ENCODE results near the gene SPAG16. TPM values are rescaled to one million over a fixed set of nuclear protein-coding genes. Genes with fewer than 3 reads are reported as not detected.

SPAG16 gene
- total and polyA plus RNA-seq, 2 donors (not counting 1 experiment from before 2014, with no cell fraction given), result 24.1 to 36.8 TPM

- Histone ChIP-seq H3K4me1 (ENCODE audit: control insufficient read depth, extremely low read depth, insufficient read depth, low read length) (peaks cover 2% of the 10 kb centered on the region), H3K4me3 (replicated peaks in 1 of 4; ENCODE audit: control extremely low read depth in 1 of 4, insufficient read depth in 1 of 4, low read depth in 3 of 4, low read length in 4 of 4) (peak overlapping the region; percentile 83 to 95 (median 84)), H3K36me3 (ENCODE audit: control insufficient read depth, insufficient read depth, low read length) (no peaks in the 10 kb centered on the region), H2AFZ (ENCODE audit: low read length) (no peak overlapping the region), H3K79me2 (ENCODE audit: control insufficient read depth, insufficient read depth, low read length) (no peaks in the 10 kb centered on the region), H3K27me3 (ENCODE audit: control insufficient read depth, insufficient read depth, low read length) (no peaks in the 10 kb centered on the region), H3K9ac (ENCODE audit: insufficient read depth, low read length) (no peak overlapping the region), H3K27ac (ENCODE audit: insufficient read depth, low read length) (no peak overlapping the region), H3K4me2 (ENCODE audit: extremely low read depth, insufficient read depth, low read length) (peak overlapping the region; percentile 92), H3K9me3 (ENCODE audit: control insufficient read depth, insufficient read depth, low read depth, low read length) (no peaks in the 10 kb centered on the region), H4K20me1 (ENCODE audit: control insufficient read depth, extremely low read depth, insufficient read depth, low read length) (no peaks in the 10 kb centered on the region)
- no peak for DNase-seq (ENCODE audit: low read depth in 2 of 2)
- TF ChIP-seq EZH2 (IDR thresholded peaks at IDR 0.05; ENCODE audit: low read length, missing control alignments), result no peak
- TF ChIP-seq, protein P1, sequence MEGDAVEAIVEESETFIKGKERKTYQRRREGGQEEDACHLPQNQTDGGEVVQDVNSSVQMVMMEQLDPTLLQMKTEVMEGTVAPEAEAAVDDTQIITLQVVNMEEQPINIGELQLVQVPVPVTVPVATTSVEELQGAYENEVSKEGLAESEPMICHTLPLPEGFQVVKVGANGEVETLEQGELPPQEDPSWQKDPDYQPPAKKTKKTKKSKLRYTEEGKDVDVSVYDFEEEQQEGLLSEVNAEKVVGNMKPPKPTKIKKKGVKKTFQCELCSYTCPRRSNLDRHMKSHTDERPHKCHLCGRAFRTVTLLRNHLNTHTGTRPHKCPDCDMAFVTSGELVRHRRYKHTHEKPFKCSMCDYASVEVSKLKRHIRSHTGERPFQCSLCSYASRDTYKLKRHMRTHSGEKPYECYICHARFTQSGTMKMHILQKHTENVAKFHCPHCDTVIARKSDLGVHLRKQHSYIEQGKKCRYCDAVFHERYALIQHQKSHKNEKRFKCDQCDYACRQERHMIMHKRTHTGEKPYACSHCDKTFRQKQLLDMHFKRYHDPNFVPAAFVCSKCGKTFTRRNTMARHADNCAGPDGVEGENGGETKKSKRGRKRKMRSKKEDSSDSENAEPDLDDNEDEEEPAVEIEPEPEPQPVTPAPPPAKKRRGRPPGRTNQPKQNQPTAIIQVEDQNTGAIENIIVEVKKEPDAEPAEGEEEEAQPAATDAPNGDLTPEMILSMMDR (conservative IDR thresholded peaks at IDR 0.05 in 1 of 2, IDR thresholded peaks at IDR 0.05 in 1 of 2; ENCODE audit: low read depth in 1 of 2, low read length in 2 of 2), result no peak
These were observed 1.1 kb downstream of the SPAG16 start for GRCh38 chr2:213285404-213285803.

DNA sequence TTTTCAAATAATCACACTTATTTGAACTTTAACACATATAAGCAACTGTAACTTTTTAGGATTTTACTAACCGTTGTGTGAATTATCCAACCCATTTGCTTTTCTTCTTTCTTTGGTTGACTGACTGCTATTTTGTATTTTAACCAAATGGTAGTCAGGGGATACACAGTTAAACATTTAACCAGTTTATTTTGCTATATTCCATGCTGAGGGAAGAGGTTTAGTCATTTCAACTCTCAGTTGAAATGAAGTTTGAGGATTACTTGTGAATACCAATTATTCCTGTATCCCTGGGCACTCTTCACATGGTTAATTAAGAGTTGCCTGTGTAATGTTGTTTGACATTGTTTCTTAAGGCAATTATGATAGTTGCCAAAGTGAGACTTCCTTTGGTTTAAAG is 1.9 kb downstream of the SPAG16 start:
- Histone ChIP-seq H3K4me3 (replicated peaks in 1 of 4; ENCODE audit: control extremely low read depth in 1 of 4, insufficient read depth in 1 of 4, low read depth in 3 of 4, low read length in 4 of 4) (no peak overlapping the region), H3K9me3 (ENCODE audit: control insufficient read depth, insufficient read depth, low read depth, low read length) (no peaks in the 10 kb centered on the region), H3K4me1 (ENCODE audit: control insufficient read depth, extremely low read depth, insufficient read depth, low read length) (peaks cover 2% of the 10 kb centered on the region), H3K4me2 (ENCODE audit: extremely low read depth, insufficient read depth, low read length) (no peak overlapping the region), H4K20me1 (ENCODE audit: control insufficient read depth, extremely low read depth, insufficient read depth, low read length) (no peaks in the 10 kb centered on the region), H3K27me3 (ENCODE audit: control insufficient read depth, insufficient read depth, low read length) (no peaks in the 10 kb centered on the region), H3K79me2 (ENCODE audit: control insufficient read depth, insufficient read depth, low read length) (no peaks in the 10 kb centered on the region), H2AFZ (ENCODE audit: low read length) (no peak overlapping the region), H3K36me3 (ENCODE audit: control insufficient read depth, insufficient read depth, low read length) (no peaks in the 10 kb centered on the region), H3K27ac (ENCODE audit: insufficient read depth, low read length) (no peak overlapping the region), H3K9ac (ENCODE audit: insufficient read depth, low read length) (no peak overlapping the region)
- TF ChIP-seq, protein P1 (conservative IDR thresholded peaks at IDR 0.05 in 1 of 2, IDR thresholded peaks at IDR 0.05 in 1 of 2; ENCODE audit: low read depth in 1 of 2, low read length in 2 of 2), result no peak
- TF ChIP-seq EZH2 (IDR thresholded peaks at IDR 0.05; ENCODE audit: low read length, missing control alignments), result no peak
- no peak for DNase-seq (ENCODE audit: low read depth in 2 of 2)

DNA sequence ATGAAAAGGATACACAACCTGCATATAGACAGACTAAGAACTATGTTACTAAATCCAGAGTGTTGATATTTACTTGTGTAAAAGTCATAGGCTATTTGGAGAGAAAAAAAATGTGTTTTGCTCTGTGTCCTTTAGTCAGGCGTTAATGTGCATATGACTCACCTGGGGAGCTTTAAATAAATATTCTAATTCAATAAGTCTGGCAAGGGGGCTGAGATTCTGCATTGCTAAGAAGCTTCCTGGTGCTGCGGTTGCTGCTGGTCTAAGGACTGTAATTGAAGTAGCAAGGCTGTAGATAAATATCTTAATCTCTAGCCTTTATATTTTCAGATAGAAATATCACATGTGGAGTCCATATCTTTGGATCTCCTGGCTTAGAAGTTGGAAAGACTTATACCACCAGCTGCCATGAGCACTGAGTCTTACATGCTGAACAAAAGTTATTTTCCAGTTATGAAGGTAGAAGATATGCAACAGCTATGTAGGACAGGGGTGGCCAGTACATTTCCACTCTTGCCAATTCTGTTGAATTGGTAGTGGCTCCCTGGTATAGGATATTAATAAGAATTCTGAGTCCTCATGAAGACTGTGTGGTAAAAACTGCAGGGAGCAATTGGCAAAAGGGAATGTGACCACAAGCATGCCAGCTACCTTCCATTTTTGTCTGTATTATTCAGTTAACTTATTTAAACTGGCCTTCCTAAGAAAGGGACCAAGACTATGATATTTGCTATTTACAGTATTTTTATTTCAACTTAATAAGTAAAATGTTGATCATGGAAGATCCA is 4.8 kb downstream of the SPAG16 start:
- no peaks in the 10 kb centered on the region for H3K4me1 ChIP-seq (ENCODE audit: control insufficient read depth, extremely low read depth, insufficient read depth, low read length)
- H3K27ac ChIP-seq (ENCODE audit: insufficient read depth, low read length), result no peak overlapping the region
- no peak overlapping the region for H3K9ac ChIP-seq (ENCODE audit: insufficient read depth, low read length)
- no peaks in the 10 kb centered on the region for H4K20me1 ChIP-seq (ENCODE audit: control insufficient read depth, extremely low read depth, insufficient read depth, low read length)
- TF ChIP-seq, protein P1 (conservative IDR thresholded peaks at IDR 0.05 in 1 of 2, IDR thresholded peaks at IDR 0.05 in 1 of 2; ENCODE audit: low read depth in 1 of 2, low read length in 2 of 2), result no peak
- TF ChIP-seq EZH2 (IDR thresholded peaks at IDR 0.05; ENCODE audit: low read length, missing control alignments), result no peak
- H3K9me3 ChIP-seq (ENCODE audit: control insufficient read depth, insufficient read depth, low read depth, low read length), result no peaks in the 10 kb centered on the region
- H3K4me2 ChIP-seq (ENCODE audit: extremely low read depth, insufficient read depth, low read length), result no peak overlapping the region
- H3K36me3 ChIP-seq (ENCODE audit: control insufficient read depth, insufficient read depth, low read length), result no peaks in the 10 kb centered on the region
- H2AFZ ChIP-seq (ENCODE audit: low read length), result no peak overlapping the region
- no peaks in the 10 kb centered on the region for H3K79me2 ChIP-seq (ENCODE audit: control insufficient read depth, insufficient read depth, low read length)
- no peak overlapping the region for H3K4me3 ChIP-seq (replicated peaks in 1 of 4; ENCODE audit: control extremely low read depth in 1 of 4, insufficient read depth in 1 of 4, low read depth in 3 of 4, low read length in 4 of 4)
- peak in 1 of 2 donors; percentile 75 for DNase-seq (ENCODE audit: low read depth in 2 of 2)
- H3K27me3 ChIP-seq (ENCODE audit: control insufficient read depth, insufficient read depth, low read length), result no peaks in the 10 kb centered on the region

All from fibroblast of lung (primary cell).